C4-2B (cell line): ENCODE results near the gene TIGD6.

ENCODE experiments used
- ZFX ChIP-seq: fragments of 450-650 bp; IDR thresholded peaks from 2 replicates; pipeline ENCODE4 v1.6.1; 2017
- TF ChIP-seq, protein P1 (sequence below): fragments of 450-650 bp; conservative IDR thresholded peaks from 2 replicates; pipeline ENCODE4 v1.5.1; 2017; ENCODE audit warnings: mild to moderate bottlenecking

DNA sequence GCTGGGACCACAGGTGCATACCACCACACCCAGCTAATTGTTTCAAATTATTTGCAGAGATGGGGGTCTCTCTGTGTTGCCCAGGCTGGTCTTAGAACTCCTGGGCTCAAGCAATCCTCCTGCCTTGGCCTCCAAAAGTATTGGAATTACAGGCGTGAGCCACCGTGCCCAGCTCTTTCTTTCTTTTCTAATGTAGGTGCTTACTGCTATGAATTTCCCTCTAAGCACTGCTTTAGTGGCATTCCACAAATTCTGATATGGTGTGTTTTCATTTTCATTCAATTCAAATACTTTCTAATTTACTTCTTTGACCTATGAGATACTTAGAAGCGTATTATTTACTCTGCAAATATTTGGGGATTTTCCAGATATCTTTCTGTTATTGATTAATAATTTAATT, 15.0 kb upstream of the TIGD6 start:
- TF ChIP-seq, protein P1, sequence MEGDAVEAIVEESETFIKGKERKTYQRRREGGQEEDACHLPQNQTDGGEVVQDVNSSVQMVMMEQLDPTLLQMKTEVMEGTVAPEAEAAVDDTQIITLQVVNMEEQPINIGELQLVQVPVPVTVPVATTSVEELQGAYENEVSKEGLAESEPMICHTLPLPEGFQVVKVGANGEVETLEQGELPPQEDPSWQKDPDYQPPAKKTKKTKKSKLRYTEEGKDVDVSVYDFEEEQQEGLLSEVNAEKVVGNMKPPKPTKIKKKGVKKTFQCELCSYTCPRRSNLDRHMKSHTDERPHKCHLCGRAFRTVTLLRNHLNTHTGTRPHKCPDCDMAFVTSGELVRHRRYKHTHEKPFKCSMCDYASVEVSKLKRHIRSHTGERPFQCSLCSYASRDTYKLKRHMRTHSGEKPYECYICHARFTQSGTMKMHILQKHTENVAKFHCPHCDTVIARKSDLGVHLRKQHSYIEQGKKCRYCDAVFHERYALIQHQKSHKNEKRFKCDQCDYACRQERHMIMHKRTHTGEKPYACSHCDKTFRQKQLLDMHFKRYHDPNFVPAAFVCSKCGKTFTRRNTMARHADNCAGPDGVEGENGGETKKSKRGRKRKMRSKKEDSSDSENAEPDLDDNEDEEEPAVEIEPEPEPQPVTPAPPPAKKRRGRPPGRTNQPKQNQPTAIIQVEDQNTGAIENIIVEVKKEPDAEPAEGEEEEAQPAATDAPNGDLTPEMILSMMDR, result no peak
- TF ChIP-seq ZFX, result no peak
